HepG2 (cell line): ENCODE results near the gene ATG9A. TPM values are rescaled to one million over a fixed set of nuclear protein-coding genes. Genes with fewer than 3 reads are reported as not detected.

Experiments
- CCDC6 ChIP-seq: sonication (generic); formaldehyde crosslinking; IDR thresholded peaks from 2 replicates; pipeline ENCODE4 v1.8.1; 2022; ENCODE audit warnings: mild to moderate bottlenecking, missing genetic modification reagents, moderate library complexity
- ETS1 ChIP-seq: sonication (generic); formaldehyde crosslinking; IDR thresholded peaks from 2 replicates; pipeline ENCODE4 v1.4.0; 2020; ENCODE audit warnings: missing genetic modification reagents
- HMGA1 ChIP-seq: sonication (generic); formaldehyde crosslinking; conservative IDR thresholded peaks from 2 replicates; pipeline ENCODE4 v1.4.0; 2020; ENCODE audit warnings: missing genetic modification reagents
- IRF2 ChIP-seq: IDR thresholded peaks from 2 replicates; pipeline ENCODE4 v1.6.1; 2018; ENCODE audit warnings: missing genetic modification reagents, missing compliant biosample characterization
- KDM5B ChIP-seq: sonication (generic); formaldehyde crosslinking; IDR thresholded peaks from 2 replicates; pipeline ENCODE4 v1.4.0; 2020; ENCODE audit warnings: missing genetic modification reagents, mild to moderate bottlenecking, borderline replicate concordance
- NR0B2 ChIP-seq: sonication (generic); formaldehyde crosslinking; IDR thresholded peaks from 2 replicates; pipeline ENCODE4 v1.4.0; 2020; ENCODE audit warnings: mild to moderate bottlenecking, missing genetic modification reagents
- POGZ ChIP-seq: sonication (generic); formaldehyde crosslinking; IDR thresholded peaks from 2 replicates; pipeline ENCODE4 v1.4.0; 2020; ENCODE audit warnings: mild to moderate bottlenecking, missing genetic modification reagents
- POLR2AphosphoS2 ChIP-seq: IDR thresholded peaks from 2 replicates; pipeline ENCODE4 v1.6.1; 2011; ENCODE audit warnings: low read depth, low read length, improper control_type of control experiment
- PTBP1 ChIP-seq: fragments of 200-400 bp; formaldehyde crosslinking; IDR thresholded peaks from 2 replicates; pipeline ENCODE4 v1.6.1; 2018; ENCODE audit warnings: low read length, low read depth; ENCODE audit not compliant: poor library complexity, severe bottlenecking
- REPIN1 ChIP-seq: sonication (generic); formaldehyde crosslinking; IDR thresholded peaks from 2 replicates; pipeline ENCODE4 v1.8.0; 2022; ENCODE audit warnings: missing genetic modification reagents, low read depth, mild to moderate bottlenecking, borderline replicate concordance
- RORA ChIP-seq: sonication (generic); formaldehyde crosslinking; IDR thresholded peaks from 2 replicates; pipeline ENCODE4 v1.5.0; 2020; ENCODE audit warnings: mild to moderate bottlenecking, missing genetic modification reagents, moderate library complexity
- SMAD3 ChIP-seq: sonication (generic); formaldehyde crosslinking; IDR thresholded peaks from 2 replicates; pipeline ENCODE4 v1.4.0; 2020; ENCODE audit warnings: missing genetic modification reagents
- SPEN ChIP-seq: sonication (generic); formaldehyde crosslinking; IDR thresholded peaks from 2 replicates; pipeline ENCODE4 v1.5.1; 2020; ENCODE audit warnings: low read depth, mild to moderate bottlenecking, missing genetic modification reagents
- ZNF124 ChIP-seq: sonication (generic); formaldehyde crosslinking; IDR thresholded peaks from 2 replicates; pipeline ENCODE4 v1.4.0; 2020; ENCODE audit warnings: missing genetic modification reagents
- ZNF136 ChIP-seq: sonication (generic); formaldehyde crosslinking; IDR thresholded peaks from 2 replicates; pipeline ENCODE4 v1.8.1; 2022; ENCODE audit warnings: low read depth, mild to moderate bottlenecking, moderate library complexity, missing genetic modification reagents
- ZNF274 ChIP-seq: sonication (generic); formaldehyde crosslinking; IDR thresholded peaks from 2 replicates; pipeline ENCODE4 v1.5.1; 2020; ENCODE audit warnings: mild to moderate bottlenecking, missing genetic modification reagents
- ZNF296 ChIP-seq: sonication (generic); formaldehyde crosslinking; conservative IDR thresholded peaks from 2 replicates; pipeline ENCODE4 v1.5.0; 2020; ENCODE audit warnings: mild to moderate bottlenecking, missing genetic modification reagents
- ZNF335 ChIP-seq: sonication (generic); formaldehyde crosslinking; IDR thresholded peaks from 2 replicates; pipeline ENCODE4 v1.4.0; 2020; ENCODE audit warnings: missing genetic modification reagents
- ZNF383 ChIP-seq: sonication (generic); formaldehyde crosslinking; IDR thresholded peaks from 2 replicates; pipeline ENCODE4 v1.4.0; 2020; ENCODE audit warnings: missing genetic modification reagents, mild to moderate bottlenecking, borderline replicate concordance
- ZNF468 ChIP-seq: sonication (generic); formaldehyde crosslinking; IDR thresholded peaks from 2 replicates; pipeline ENCODE4 v1.8.0; 2022; ENCODE audit warnings: mild to moderate bottlenecking, moderate library complexity, missing genetic modification reagents
- ZNF510 ChIP-seq: sonication (generic); formaldehyde crosslinking; IDR thresholded peaks from 2 replicates; pipeline ENCODE4 v1.4.0; 2020; ENCODE audit warnings: low read depth, mild to moderate bottlenecking, missing genetic modification reagents
- ZNF547 ChIP-seq: sonication (generic); formaldehyde crosslinking; IDR thresholded peaks from 2 replicates; pipeline ENCODE4 v1.5.1; 2020; ENCODE audit warnings: mild to moderate bottlenecking, missing genetic modification reagents
- ZNF720 ChIP-seq: sonication (generic); formaldehyde crosslinking; IDR thresholded peaks from 2 replicates; pipeline ENCODE4 v1.4.0; 2020; ENCODE audit warnings: missing genetic modification reagents
- ZNF777 ChIP-seq: sonication (generic); formaldehyde crosslinking; IDR thresholded peaks from 2 replicates; pipeline ENCODE4 v1.4.0; 2020; ENCODE audit warnings: missing genetic modification reagents
- ZNF891 ChIP-seq: sonication (generic); formaldehyde crosslinking; IDR thresholded peaks from 2 replicates; pipeline ENCODE4 v1.5.0; 2020; ENCODE audit warnings: mild to moderate bottlenecking, missing genetic modification reagents
- polyA plus RNA-seq, 8 experiments: library from polyadenylated mRNA; depleted of rRNA in 3 of 8; stranded (reverse) in 7 of 8; unstranded in 1 of 8; fragments of >200 nt; fragmentation: Illumina TruSeq in 4 of 8; extraction: Trizol in 4 of 8; gene quantifications; 2 replicates each; pipeline versions ENCODE4 v1.2.1 to v1.2.3, GENCODE V29; 2011 to 2016; ENCODE audit warnings: low read depth in 4 of 8, missing spikeins in 1 of 8, mixed read lengths in 1 of 8; ENCODE audit not compliant: insufficient read depth in 1 of 8
- total RNA-seq, 5 experiments: library from RNA; depleted of rRNA; stranded (reverse); fragments of >200 nt; fragmentation: Illumina TruSeq; extraction: Trizol; gene quantifications; 2 replicates each; pipeline ENCODE4 v1.2.3, GENCODE V29; 2016; ENCODE audit warnings: low read depth in 1 of 5
- TF ChIP-seq, protein P1 (sequence below): sonication (generic); formaldehyde crosslinking; conservative IDR thresholded peaks from 2 replicates; pipeline ENCODE4 v1.4.0; 2020; ENCODE audit warnings: mild to moderate bottlenecking, missing genetic modification reagents, moderate library complexity

Gene ATG9A
- total and polyA plus RNA-seq, 2 of the 13 experiments (the other 11 are each of a cell fraction or from before 2014, with no cell fraction given) = 35.0 to 131 TPM

GRCh38 chr2:219245148-219245898 is 15.9 kb upstream of the ATG9A start, which contains the start of the genes GLB1L and STK16 (continued):
- TF ChIP-seq HMGA1 (CRISPR knock-in tag) (no peak), REPIN1 (CRISPR knock-in tag) (peak; percentile 33; the same call in 1 of the 2 replicates), ZNF274 (CRISPR knock-in tag) (peak; percentile 82), ZNF720 (no peak), ZNF335 (CRISPR knock-in tag) (peak; percentile 80; the same call in 1 of the 2 replicates), ZNF510 (CRISPR knock-in tag) (peak; percentile 91), SMAD3 (CRISPR knock-in tag) (peak; percentile 97), ZNF777 (CRISPR knock-in tag) (no peak), ZNF383 (CRISPR knock-in tag) (peak; percentile 64; the same call in 1 of the 2 replicates), ETS1 (CRISPR knock-in tag) (0 out of 2 replicates have a peak, but pooled peaks have one; percentile 67), POLR2AphosphoS2 (0 out of 2 replicates have a peak, but pooled peaks have one; percentile 44), ZNF124 (CRISPR knock-in tag) (peak; percentile 93), NR0B2 (CRISPR knock-in tag) (peak; percentile 32; the same call in 1 of the 2 replicates), ZNF468 (CRISPR knock-in tag) (no peak), PTBP1 (peak; percentile 54), POGZ (peak; percentile 94), ZNF296 (CRISPR knock-in tag) (no peak; the same call in 1 of the 2 replicates), CCDC6 (no peak; the same call in 1 of the 2 replicates), ZNF136 (CRISPR knock-in tag) (peak; percentile 96), IRF2 (CRISPR knock-in tag) (peak; percentile 97), RORA (CRISPR knock-in tag) (no peak), ZNF547 (peak; percentile 91), SPEN (CRISPR knock-in tag) (peak; percentile 97), KDM5B (CRISPR knock-in tag) (peak; percentile 95), ZNF891 (peak; percentile 94)
- TF ChIP-seq, protein P1, sequence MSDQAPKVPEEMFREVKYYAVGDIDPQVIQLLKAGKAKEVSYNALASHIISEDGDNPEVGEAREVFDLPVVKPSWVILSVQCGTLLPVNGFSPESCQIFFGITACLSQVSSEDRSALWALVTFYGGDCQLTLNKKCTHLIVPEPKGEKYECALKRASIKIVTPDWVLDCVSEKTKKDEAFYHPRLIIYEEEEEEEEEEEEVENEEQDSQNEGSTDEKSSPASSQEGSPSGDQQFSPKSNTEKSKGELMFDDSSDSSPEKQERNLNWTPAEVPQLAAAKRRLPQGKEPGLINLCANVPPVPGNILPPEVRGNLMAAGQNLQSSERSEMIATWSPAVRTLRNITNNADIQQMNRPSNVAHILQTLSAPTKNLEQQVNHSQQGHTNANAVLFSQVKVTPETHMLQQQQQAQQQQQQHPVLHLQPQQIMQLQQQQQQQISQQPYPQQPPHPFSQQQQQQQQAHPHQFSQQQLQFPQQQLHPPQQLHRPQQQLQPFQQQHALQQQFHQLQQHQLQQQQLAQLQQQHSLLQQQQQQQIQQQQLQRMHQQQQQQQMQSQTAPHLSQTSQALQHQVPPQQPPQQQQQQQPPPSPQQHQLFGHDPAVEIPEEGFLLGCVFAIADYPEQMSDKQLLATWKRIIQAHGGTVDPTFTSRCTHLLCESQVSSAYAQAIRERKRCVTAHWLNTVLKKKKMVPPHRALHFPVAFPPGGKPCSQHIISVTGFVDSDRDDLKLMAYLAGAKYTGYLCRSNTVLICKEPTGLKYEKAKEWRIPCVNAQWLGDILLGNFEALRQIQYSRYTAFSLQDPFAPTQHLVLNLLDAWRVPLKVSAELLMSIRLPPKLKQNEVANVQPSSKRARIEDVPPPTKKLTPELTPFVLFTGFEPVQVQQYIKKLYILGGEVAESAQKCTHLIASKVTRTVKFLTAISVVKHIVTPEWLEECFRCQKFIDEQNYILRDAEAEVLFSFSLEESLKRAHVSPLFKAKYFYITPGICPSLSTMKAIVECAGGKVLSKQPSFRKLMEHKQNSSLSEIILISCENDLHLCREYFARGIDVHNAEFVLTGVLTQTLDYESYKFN (CRISPR knock-in tag) = peak; percentile 75
